ENCODE results near the gene KCNMB1.

The KCNMB1 gene

DNA sequence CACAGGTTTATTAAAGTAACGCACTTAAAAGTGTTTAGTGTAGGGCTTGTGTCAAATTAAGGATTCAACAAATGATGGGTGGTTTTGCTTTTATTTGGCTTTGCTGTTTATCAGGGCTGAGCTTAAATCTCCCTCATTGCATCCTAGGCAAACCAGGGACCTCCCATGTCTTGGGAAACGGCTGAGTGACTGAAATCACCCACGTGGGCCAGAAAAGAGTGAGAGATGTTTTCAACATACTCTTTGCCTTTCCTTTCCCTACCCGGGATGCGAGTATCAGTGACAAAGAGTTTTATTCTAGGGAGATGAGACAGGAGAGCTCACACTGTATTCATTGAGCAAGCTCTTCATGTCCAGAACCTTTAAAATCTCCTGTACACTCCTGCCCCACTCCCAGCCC, 23.3 kb downstream of the KCNMB1 start:
- TF ChIP-seq, protein P1, sequence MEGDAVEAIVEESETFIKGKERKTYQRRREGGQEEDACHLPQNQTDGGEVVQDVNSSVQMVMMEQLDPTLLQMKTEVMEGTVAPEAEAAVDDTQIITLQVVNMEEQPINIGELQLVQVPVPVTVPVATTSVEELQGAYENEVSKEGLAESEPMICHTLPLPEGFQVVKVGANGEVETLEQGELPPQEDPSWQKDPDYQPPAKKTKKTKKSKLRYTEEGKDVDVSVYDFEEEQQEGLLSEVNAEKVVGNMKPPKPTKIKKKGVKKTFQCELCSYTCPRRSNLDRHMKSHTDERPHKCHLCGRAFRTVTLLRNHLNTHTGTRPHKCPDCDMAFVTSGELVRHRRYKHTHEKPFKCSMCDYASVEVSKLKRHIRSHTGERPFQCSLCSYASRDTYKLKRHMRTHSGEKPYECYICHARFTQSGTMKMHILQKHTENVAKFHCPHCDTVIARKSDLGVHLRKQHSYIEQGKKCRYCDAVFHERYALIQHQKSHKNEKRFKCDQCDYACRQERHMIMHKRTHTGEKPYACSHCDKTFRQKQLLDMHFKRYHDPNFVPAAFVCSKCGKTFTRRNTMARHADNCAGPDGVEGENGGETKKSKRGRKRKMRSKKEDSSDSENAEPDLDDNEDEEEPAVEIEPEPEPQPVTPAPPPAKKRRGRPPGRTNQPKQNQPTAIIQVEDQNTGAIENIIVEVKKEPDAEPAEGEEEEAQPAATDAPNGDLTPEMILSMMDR (conservative IDR thresholded peaks at IDR 0.05; ENCODE audit: low read depth, low read length), result no peak
- no peak for DNase-seq (ENCODE audit: low read depth)
- H3K4me3 ChIP-seq (ENCODE audit: low read length), result no peak overlapping the region

DNA sequence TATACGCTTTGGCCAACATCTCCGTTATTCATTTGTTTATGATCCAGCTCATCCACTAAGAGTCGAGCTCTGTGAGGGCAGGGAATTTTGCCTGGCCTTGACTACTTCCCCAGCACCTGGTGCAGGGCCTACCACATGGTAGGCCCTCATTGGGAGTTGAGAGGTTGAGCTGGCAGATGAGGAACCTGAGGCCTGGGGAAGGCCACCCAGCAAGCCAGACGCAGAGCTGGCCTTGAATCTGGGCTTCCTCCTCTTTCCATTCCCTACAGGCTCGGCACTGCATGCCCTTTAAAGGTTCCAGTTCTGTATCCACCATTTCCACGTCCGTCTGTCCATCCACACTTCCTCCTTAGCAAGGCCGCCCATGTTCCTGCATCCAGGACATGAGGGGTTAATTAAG, 24.2 kb downstream of the KCNMB1 start:
- H3K4me3 ChIP-seq (ENCODE audit: low read length), result no peak overlapping the region
- no peak for DNase-seq (ENCODE audit: low read depth)
- TF ChIP-seq, protein P1 (conservative IDR thresholded peaks at IDR 0.05; ENCODE audit: low read depth, low read length), result no peak

DNA sequence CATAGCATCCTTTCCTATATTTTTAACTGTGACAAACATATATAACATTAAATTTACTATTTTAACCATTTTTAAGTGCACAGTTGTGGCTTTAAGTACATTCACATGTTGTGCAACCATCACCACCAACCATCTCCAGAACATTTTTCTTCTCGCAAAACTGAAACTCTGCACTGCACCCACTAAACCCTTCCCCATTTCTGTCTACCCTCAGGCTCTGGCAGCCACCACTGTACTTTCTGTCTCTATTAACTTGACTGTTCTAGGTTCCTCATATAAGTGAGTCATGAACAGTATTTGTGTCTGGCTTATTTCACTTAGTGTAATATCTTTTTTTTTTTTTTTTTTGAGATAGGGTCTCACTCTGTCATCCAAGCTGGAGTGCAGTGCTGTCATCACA, 25.5 kb downstream of the KCNMB1 start:
- no peak for DNase-seq (ENCODE audit: low read depth)
- no peak overlapping the region for H3K4me3 ChIP-seq (ENCODE audit: low read length)
- TF ChIP-seq, protein P1 (conservative IDR thresholded peaks at IDR 0.05; ENCODE audit: low read depth, low read length), result no peak

DNA sequence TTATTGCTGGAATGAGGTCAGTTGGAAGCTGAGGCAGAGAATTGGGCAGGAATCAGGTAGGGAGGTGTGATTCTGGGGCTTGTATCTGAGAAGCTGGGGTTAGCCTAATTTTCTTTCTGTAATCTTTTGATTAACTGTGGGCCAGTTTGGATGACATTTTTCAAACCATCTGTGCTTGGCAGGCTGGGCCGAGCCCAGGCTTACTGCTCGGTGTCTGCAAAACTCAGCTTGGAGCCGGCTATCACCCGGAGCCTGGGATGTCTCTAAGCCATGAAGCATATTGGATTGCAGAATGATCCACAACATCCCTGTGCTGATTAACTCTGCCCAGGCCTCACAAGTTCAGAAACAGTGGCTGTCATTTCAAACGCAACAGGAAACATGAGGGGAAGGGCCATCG, 26.5 kb downstream of the KCNMB1 start:
- H3K4me3 ChIP-seq (ENCODE audit: low read length), result no peak overlapping the region
- no peak for DNase-seq (ENCODE audit: low read depth)
- TF ChIP-seq, protein P1 (conservative IDR thresholded peaks at IDR 0.05; ENCODE audit: low read depth, low read length), result no peak

DNA sequence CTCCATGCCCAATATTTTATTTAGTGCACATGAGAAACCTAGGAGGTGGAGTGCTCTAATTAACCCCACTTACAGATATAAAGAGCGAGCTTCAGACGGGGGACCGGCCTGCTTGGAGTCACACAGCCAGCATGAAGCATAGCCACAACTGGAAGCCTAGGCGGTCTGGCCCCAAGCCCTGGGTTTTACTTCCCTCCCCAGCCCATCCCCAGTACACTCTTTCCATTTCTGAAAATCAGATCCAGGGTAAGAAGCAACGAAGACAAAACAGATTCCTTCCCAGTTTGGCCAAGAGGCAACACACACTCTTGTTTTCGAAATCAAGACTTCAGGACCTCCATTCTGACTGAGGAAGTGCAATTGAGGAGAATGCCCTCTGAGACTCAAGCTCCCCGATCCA, 27.1 kb downstream of the KCNMB1 start:
- TF ChIP-seq, protein P1 (conservative IDR thresholded peaks at IDR 0.05; ENCODE audit: low read depth, low read length), result no peak
- DNase-seq (ENCODE audit: low read depth), result no peak
- H3K4me3 ChIP-seq (ENCODE audit: low read length), result no peak overlapping the region

DNA sequence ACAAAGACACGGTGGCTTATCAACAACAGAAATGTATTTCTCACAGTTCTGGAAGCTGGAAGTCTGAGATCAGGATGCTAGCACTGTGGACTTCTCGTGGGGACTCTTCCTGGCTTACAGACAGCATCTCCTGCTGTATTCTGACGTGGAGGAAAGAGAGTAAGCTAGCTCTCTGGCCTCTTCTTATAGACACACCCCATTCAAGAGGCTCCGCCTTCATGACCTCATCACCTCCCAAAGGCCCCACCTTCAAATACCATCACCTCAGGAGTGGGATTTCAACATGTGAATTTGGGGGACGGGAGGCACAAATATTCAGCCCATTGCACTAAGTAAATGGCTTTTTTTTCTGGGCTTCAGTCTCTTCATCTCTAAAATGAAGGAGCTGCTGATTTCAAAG, 27.6 kb downstream of the KCNMB1 start:
- no peak for DNase-seq (ENCODE audit: low read depth)
- TF ChIP-seq, protein P1 (conservative IDR thresholded peaks at IDR 0.05; ENCODE audit: low read depth, low read length), result no peak
- no peak overlapping the region for H3K4me3 ChIP-seq (ENCODE audit: low read length)

DNA sequence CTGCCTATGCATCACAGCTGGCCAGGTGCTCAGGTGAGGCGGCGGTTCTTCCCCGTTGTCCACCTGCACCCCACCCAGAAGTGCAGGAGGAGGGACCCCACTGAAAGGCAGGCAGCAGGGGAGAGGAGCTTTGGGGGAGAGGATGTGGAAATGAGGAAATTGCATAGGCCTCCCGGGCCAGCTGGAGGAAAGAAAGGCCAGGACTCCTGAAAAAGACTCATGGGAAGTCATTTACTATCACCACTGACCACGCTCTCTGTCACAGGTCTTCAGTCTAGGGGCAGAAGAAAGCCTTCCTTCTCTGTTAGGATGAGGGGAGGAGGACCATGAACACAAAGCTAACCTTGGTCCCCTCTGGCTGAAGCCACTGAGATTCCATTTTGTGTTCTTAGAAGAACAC, 28.1 kb downstream of the KCNMB1 start:
- TF ChIP-seq, protein P1 (conservative IDR thresholded peaks at IDR 0.05; ENCODE audit: low read depth, low read length), result no peak
- H3K4me3 ChIP-seq (ENCODE audit: low read length), result no peak overlapping the region
- DNase-seq (ENCODE audit: low read depth), result no peak

All from retinal pigment epithelial cell (primary cell).